HG03135 (cell line): ENCODE data around the gene GSTK1.
"Not testable (repeated sequence)": the region's sequence is repeated elsewhere in the genome, so short reads cannot be mapped to it uniquely, and the experiment has no call there.

Experiments
- ATAC-seq: cut with Tn5 transposase; IDR thresholded peaks from one replicate; pipeline ENCODE4 v1.9.1; 2021; ENCODE audit warnings: mild to moderate bottlenecking, moderate library complexity; ENCODE audit not compliant: unreplicated experiment

GSTK1 gene

DNA sequence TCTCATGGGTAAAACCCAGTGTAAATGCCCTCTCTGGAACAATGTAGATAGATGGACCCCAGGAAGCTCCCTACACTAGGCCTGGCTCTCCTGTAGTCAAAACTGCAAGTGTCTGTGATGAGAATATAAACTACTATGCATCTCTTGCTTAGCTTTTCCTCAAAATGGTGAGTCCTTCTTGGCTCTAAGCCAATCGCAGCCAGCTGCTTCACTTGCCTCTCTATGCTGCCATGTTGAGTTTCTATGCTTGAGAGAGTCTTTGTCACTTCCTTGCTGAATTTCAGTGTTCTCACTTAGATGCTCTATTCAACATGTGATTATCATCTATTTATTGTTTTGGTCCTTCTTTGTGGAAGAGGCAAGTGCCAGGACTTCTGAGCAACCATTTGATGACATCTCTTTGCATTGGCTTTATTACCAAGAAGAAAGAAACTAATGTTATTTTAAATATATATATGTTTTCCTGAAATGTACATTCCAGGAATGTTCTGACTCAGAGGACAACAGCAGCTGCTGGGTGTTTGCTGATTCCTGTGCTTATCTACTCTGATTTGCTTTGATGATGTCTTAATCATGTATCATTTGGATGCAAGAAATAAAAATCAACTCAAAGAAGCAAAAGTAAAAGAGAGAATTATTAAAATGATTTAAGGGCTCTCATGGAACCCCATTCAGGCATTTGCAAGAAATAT is 24.8 kb upstream of the GSTK1 start:
- no peak for ATAC-seq

- ATAC-seq: no peak
These were observed 23.4 kb upstream of the GSTK1 start for GRCh38 chr7:143239813-143240212.

DNA sequence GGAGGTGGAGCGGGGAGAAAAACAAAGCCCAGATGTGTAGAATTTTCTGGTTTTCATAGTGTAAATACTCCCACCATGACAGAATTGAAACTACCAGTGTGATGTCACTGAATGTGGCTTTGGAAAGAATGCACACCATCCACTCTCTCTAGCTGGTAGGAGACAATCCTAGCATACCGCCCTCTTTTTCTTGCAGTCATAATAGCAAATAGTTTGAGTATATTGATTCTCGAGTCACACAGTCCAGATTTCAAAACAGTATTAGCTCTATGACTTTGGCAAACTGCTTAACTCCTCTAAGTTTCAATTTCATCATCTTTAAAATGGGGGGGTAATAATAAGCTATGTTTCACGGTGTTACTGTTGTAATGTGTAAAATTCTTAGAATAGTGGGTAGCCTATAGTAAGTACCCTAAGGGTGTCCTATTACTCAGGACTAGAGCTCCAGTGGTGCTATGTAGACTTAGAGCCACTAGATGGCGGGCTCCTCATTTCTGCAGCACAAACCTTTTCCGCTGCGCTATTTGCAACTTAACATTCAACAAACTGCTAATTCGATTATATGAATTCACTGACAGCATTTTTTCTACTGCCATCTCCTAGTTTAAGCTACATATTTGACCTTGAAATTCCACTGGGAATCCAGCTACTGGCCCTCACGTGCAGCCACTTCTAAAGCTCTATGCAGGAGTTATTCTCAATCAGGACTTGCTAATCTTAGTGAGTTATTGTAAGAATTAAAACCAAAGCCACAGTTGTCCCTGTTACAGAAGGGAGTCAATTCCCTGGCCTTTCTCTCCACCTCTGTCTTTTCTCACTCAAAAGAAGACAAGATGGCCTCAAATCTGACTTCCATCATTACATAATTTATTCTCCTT is 22.7 kb upstream of the GSTK1 start:
- ATAC-seq: peak; percentile 97

GRCh38 chr7:143242306-143242705 is 20.9 kb upstream of the GSTK1 start:
- ATAC-seq: no peak

GRCh38 chr7:143243111-143243510 is 20.1 kb upstream of the GSTK1 start:
- ATAC-seq: no peak

DNA sequence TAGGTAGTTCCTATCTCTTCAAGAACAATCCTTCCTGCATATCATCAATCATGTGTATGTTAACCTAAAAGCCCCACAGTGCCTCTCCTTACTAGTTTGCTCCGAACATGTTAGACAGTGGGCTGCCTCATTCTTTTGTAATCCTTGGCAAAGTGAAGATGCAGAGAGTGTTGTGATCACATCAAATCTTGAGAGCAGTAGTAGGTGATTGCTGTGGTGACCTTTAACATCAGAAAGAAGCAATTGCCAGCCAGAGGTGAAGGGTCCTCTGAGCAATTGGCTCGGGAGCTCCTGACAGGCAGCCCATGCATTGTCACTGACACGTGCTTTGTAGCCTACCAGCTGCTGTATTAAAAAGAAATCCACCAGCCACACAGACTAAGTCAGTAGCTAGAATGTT is 19.6 kb upstream of the GSTK1 start:
- ATAC-seq: no peak

DNA sequence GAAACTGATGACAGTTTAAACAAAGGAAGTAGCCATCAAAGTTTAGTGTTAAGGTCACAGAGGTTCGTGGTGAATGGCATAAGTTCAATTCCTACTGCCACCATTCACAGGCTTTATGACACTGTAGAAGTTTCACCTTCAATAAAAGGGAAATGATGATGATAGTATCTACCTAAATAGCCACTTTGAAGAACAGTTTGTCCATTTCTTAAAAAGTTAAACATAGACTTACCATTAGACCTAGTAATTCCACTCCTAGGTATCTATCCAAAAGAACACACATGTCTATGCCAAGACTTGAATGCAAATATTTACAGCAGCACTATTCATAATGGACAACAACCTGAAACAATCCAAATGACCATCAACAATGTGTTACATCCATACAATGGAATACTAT is 18.9 kb upstream of the GSTK1 start:
- no peak for ATAC-seq

DNA sequence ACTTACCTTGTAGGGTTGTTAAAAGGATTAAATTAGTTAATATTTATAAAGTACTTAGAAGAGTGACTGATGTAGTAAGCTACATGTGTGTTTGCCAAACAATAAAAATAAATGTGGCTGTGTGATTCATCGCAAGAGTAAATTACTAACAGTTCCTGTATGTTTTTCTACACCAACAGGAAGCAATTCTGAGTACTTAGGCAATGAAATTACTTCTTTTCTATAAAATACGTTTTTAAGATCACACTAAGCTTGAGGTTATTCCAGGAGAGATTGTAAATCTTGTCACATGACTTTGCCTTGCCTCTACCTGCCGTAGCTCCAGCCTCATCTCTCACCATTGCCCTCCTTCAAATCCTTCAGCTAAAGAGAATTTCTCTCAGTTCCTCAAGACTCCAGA is 18.1 kb upstream of the GSTK1 start:
- no peak for ATAC-seq

GRCh38 chr7:143247372-143247771 is 15.9 kb upstream of the GSTK1 start:
- no peak for ATAC-seq

DNA sequence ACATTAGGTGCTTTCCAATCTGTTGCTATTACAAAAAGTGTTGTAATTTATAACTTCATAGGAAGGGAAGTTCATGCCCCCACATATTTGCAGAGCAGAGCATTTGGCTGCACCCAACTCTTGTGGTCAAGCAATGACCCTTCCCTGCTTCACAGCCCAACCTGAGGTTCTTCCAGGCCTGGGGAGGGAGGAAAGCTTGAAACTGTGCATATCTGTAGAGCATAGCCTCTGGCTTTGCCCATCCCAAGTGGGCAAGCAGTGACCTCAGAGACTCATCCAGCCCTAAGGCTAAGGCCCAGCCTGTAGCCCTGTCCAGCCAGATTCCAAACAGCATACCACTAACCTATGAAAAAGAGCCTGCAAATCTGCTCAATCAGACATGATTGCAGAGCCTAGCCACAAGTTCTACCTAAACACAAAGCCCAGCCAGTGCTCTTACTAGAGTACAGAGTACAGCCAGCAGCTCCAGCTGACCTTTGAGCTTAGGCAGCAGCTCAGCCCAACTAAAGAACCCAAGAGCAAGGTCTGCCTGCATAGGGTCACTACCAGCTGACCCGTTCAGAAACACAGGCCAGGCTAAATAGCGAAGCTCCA is 14.4 kb upstream of the GSTK1 start:
- no peak for ATAC-seq

DNA sequence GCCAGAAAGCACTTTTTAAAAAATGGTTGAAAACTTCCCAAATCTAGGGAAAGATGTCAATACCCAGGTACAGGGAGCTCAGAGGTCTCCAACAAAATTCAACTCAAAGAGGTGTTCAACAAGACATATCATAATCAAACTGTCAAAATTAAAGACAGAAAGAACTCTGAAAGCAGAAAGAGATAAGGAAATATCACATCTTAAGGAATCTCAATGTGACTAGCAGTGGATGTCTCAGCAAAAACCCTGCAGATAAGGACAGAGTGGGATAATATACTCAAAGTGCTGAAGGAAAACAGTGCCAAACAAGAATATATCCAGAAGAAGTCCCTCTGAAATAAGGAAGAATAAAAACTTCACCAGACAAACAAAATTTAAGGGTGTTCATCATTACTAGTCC is 13.0 kb upstream of the GSTK1 start:
- no peak for ATAC-seq

DNA sequence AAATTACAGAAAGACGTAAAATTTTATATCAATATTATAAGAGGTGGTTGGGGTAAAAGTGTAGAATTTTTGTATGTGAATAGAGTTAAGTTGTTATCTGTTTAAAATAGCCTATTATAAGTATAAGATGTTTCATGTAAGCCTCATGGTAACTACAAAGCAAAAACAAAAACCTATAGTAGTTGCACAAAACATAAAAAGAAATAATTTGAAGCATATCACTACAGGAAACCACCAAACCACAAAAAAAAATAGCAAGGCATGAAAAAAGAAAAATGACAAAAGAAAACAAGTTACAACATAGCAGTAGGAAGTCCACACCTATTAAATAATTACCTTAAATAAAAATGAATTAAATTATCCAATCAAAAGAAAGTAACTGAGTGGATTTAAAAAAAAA is 12.4 kb upstream of the GSTK1 start:
- ATAC-seq: no peak

DNA sequence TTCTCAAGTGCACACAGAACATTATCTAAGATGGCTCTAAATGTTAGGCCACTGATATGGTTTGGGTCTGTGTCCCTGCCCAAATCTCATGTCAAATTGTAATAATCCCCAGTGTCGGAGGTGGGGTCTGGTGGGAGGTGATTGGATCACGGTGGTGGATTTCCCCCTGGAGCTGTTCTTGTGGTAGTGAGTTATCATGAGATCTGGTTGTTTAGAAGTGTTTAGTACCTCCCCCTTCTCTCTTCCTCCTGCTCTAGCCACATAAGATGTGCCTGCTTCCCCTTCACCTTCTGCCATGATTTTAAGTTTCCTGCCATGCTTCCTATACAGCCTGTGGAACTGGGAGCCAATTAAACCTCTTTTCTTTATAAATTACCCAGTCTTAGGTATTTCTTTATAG is 11.2 kb upstream of the GSTK1 start:
- no peak for ATAC-seq

DNA sequence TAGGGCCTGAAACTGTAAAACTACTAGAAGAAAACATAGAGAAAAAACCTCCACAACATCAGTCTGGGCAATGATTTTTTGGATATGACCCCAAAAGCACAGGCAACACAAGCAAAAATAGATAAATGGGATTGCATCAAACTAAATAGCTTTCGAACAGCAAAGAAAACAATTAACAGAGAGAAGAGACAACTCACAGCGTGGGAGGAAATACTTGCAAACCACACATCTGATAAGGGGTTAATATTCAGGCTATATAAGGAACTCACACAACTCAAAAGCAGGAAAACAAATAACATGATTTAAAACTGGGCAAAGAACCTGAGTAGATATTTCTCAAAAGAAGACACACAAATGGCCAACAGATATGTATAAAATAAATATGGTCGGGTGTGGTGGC is 7.7 kb upstream of the GSTK1 start:
- ATAC-seq: no peak

GRCh38 chr7:143256325-143256724 is 6.9 kb upstream of the GSTK1 start:
- ATAC-seq: no peak

- ATAC-seq: peak; percentile 89
These were observed 6.3 kb upstream of the GSTK1 start for GRCh38 chr7:143256932-143257331.

GRCh38 chr7:143257501-143257900 is 5.7 kb upstream of the GSTK1 start:
- ATAC-seq: no peak

GRCh38 chr7:143258831-143259230 is 4.4 kb upstream of the GSTK1 start:
- peak; percentile 32 for ATAC-seq

- no peak for ATAC-seq
These were observed 3.5 kb upstream of the GSTK1 start for GRCh38 chr7:143259765-143260164.

GRCh38 chr7:143261901-143262300 is 1.3 kb upstream of the GSTK1 start:
- ATAC-seq: no peak

GRCh38 chr7:143264196-143264568 is 941 bp downstream of the GSTK1 start:
- not testable (repeated sequence) for ATAC-seq
